ENCODE measurements around the gene OR7A5.
A peak's percentile ranks its signal among the peaks of the same experiment; 100 is the strongest.

GRCh38 chr19:14795078-14795721 is 39.8 kb downstream of the OR7A5 start:
- TF ChIP-seq POLR2AphosphoS5 (IDR thresholded peaks at IDR 0.05; ENCODE audit: low read depth, low read length) = no peak
- no peak for TF ChIP-seq EP300 (IDR thresholded peaks at IDR 0.05; ENCODE audit: borderline replicate concordance in 1 of 2, low read depth in 1 of 2, low read length in 1 of 2)
- no peak for TF ChIP-seq CTCF (IDR thresholded peaks at IDR 0.05)
- TF ChIP-seq REST (IDR thresholded peaks at IDR 0.05; ENCODE audit: low read depth, low read length) = peak; percentile 42; the same call in 1 of the 2 replicates
- no peak for TF ChIP-seq NRF1 (IDR thresholded peaks at IDR 0.05; ENCODE audit: low read depth, low read length)
- TF ChIP-seq USF2 (IDR thresholded peaks at IDR 0.05; ENCODE audit: borderline replicate concordance, low read depth, low read length) = no peak
- no peak for TF ChIP-seq TAF1 (IDR thresholded peaks at IDR 0.05; ENCODE audit: borderline replicate concordance, low read depth, low read length)
- no peak for TF ChIP-seq MAX (IDR thresholded peaks at IDR 0.05; ENCODE audit: low read depth)
- TF ChIP-seq JUND (IDR thresholded peaks at IDR 0.05) = no peak
